KMS-11 (cell line): ENCODE measurements around the gene PSMA2.
A peak's percentile ranks its signal among the peaks of the same experiment; 100 is the strongest.

Experiments used
- H2AFZ ChIP-seq: fragments of 200-600 bp; sonication (generic); 2 replicates; pipeline ENCODE4 v1.6.1; 2016; ENCODE audit warnings: antibody characterized with exemption, mixed run types, low read depth
- H3K27ac ChIP-seq: fragments of 200-600 bp; sonication (generic); 2 replicates; pipeline ENCODE4 v1.6.1; 2016; ENCODE audit warnings: mild to moderate bottlenecking, mixed run types
- H3K27me3 ChIP-seq: fragments of 200-600 bp; sonication (generic); 2 replicates; pipeline ENCODE4 v1.6.1; 2017; ENCODE audit warnings: mild to moderate bottlenecking, low read depth, mixed run types, moderate library complexity; ENCODE audit not compliant: insufficient read depth
- H3K36me3 ChIP-seq: fragments of 200-600 bp; sonication (generic); 2 replicates; pipeline ENCODE4 v1.6.1; 2017; ENCODE audit warnings: mild to moderate bottlenecking, mixed run types; ENCODE audit not compliant: insufficient read depth
- H3K4me1 ChIP-seq: fragments of 200-600 bp; sonication (generic); 2 replicates; pipeline ENCODE4 v1.6.1; 2016; ENCODE audit warnings: mild to moderate bottlenecking, low read depth, mixed run types; ENCODE audit not compliant: poor library complexity, severe bottlenecking
- H3K4me2 ChIP-seq: fragments of 200-600 bp; sonication (generic); 2 replicates; pipeline ENCODE4 v1.7.0; 2016; ENCODE audit warnings: mild to moderate bottlenecking, mixed run types
- H3K4me3 ChIP-seq: fragments of 200-600 bp; sonication (generic); IDR thresholded peaks from 2 replicates; pipeline ENCODE4 v1.6.1; 2017; ENCODE audit warnings: low read depth, low read length, mixed read lengths; ENCODE audit not compliant: insufficient read depth
- H3K79me2 ChIP-seq: fragments of 200-600 bp; sonication (generic); 2 replicates; pipeline ENCODE4 v1.6.1; 2016; ENCODE audit warnings: low read depth, mixed run types; ENCODE audit not compliant: insufficient read depth
- H3K9ac ChIP-seq: fragments of 200-600 bp; sonication (generic); 2 replicates; pipeline ENCODE4 v1.6.1; 2016; ENCODE audit warnings: mild to moderate bottlenecking, mixed run types
- H4K20me1 ChIP-seq: fragments of 200-600 bp; sonication (generic); 2 replicates; pipeline ENCODE4 v1.6.1; 2016; ENCODE audit warnings: mild to moderate bottlenecking, mixed run types; ENCODE audit not compliant: insufficient read depth
- TF ChIP-seq, protein P1 (sequence below): fragments of 200-600 bp; sonication (generic); conservative IDR thresholded peaks from 2 replicates; pipeline ENCODE4 v1.6.1; 2017; ENCODE audit warnings: low read depth, mild to moderate bottlenecking, antibody characterized with exemption, low read length, moderate library complexity, mixed read lengths

The PSMA2 gene

DNA sequence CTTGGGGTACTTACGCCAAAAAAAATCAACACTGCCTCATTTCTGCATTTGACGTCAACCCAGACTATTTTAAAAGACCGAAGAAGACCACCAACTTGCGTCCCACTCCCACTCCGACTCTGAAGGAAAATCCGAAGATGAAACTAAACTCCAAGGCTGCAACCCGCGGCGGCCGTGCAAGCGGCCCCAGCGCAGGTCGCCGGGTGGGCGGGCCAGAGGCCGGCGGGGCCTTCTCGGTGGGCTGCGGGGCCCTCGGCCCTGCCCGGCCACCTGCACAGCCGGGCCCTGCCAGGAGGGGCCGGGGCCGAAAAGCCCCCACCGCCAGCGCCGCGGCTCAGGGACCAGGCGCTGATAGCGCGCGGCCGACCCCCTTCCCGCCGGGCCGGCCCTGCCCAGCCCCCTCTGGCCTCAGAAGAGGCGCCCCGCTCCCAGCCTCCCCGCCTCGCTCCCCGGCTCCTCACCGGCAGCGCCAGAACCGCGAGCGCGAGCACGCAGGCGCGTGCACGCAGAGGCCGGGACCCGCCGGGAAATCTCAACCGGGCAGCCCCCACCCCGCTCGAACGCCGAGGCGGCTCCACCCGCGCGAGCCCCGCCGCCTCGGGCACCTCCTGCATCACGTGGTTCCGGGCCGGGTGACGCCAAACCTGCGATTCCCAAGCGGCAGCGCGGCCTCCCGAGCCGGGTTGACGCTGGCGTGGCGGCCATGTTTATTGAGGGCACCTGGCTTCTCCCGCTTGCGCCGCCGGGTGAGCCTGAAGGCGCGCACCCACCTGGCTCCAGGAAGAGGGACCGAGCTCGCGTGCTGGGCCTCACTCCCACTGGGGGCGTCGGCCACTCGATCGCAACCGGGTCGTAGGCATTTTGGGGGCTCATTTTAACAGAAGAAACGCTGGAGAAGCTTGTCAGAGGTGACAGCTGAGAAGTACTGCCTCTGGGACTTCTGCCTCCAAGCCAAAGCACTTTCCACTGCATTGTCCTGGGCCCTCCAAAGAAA lies 20.2 kb downstream of the PSMA2 start, which contains the start of gene C7orf25:
Gene C7orf25, minus strand, starts transcription at position 617 of the 994 bp plus-strand sequence. CDS start 1,170 bp downstream, outside the sequence.
- Histone ChIP-seq H3K36me3 (peaks cover 2% of the 10 kb centered on the region; the same call in 1 of the 2 replicates), H3K4me2 (peak within 1 kb of the TSS; percentile 81), H3K27me3 (no peaks in the 10 kb centered on the region), H3K27ac (peak within 1 kb of the TSS; percentile 34), H4K20me1 (no peaks in the 10 kb centered on the region), H3K79me2 (peaks cover 9% of the 10 kb centered on the region; the same call in 1 of the 2 replicates), H3K4me1 (peaks cover 60% of the 10 kb centered on the region), H3K9ac (peak within 1 kb of the TSS; percentile 81), H2AFZ (peak within 1 kb of the TSS; percentile 83), H3K4me3 (no peak within 1 kb of the TSS)
- TF ChIP-seq, protein P1, sequence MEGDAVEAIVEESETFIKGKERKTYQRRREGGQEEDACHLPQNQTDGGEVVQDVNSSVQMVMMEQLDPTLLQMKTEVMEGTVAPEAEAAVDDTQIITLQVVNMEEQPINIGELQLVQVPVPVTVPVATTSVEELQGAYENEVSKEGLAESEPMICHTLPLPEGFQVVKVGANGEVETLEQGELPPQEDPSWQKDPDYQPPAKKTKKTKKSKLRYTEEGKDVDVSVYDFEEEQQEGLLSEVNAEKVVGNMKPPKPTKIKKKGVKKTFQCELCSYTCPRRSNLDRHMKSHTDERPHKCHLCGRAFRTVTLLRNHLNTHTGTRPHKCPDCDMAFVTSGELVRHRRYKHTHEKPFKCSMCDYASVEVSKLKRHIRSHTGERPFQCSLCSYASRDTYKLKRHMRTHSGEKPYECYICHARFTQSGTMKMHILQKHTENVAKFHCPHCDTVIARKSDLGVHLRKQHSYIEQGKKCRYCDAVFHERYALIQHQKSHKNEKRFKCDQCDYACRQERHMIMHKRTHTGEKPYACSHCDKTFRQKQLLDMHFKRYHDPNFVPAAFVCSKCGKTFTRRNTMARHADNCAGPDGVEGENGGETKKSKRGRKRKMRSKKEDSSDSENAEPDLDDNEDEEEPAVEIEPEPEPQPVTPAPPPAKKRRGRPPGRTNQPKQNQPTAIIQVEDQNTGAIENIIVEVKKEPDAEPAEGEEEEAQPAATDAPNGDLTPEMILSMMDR = no peak

DNA sequence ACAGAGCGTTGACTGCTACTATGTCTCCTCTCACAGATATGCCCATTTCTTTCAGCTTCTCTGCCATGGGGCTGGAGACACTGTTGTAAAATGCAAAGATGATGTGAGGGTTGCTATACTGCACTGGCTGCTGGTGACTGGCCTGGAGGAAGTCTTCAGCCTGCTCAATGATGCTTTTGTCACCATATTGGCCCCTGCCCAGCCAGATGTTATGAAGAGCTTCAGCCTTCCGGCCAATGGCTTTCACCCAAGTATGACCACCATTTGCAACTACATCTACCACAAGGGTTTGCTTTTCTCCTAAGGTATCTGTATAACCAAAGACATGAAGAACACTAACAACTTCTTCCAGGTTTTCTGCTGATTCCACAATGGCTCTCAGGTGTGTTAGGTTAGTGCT lies 21.7 kb downstream of the PSMA2 start:
- no peaks in the 10 kb centered on the region for H3K36me3 ChIP-seq
- H3K4me3 ChIP-seq = no peak overlapping the region
- no peak overlapping the region for H3K27ac ChIP-seq
- TF ChIP-seq, protein P1 = no peak
- H4K20me1 ChIP-seq = no peaks in the 10 kb centered on the region
- H3K79me2 ChIP-seq = peaks cover 9% of the 10 kb centered on the region; the same call in 1 of the 2 replicates
- H3K4me1 ChIP-seq = peaks cover 46% of the 10 kb centered on the region
- no peak overlapping the region for H2AFZ ChIP-seq
- no peaks in the 10 kb centered on the region for H3K27me3 ChIP-seq
- no peak overlapping the region for H3K9ac ChIP-seq
- peak overlapping the region; percentile 81; the same call in 1 of the 2 replicates for H3K4me2 ChIP-seq

DNA sequence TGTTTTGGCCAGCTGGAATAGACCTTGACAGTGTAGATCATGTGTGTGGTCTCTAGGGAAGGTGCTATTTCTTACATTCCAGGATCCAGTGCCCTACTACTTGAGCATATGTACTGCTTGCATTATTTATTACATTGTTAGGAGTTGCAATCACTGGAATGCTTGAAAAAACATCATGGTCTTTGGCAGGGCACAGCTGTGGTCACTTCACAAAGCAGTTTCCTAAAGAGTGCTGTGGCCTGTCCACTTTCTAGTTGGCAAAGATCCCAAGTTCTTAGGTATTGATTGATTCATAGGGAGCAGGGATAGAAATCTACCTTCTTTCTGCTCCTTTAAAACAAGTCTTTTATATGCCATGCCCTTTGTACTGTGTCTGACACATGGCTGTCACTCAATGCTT lies 24.7 kb downstream of the PSMA2 start:
- TF ChIP-seq, protein P1 = no peak
- Histone ChIP-seq H3K79me2 (peaks cover 9% of the 10 kb centered on the region; the same call in 1 of the 2 replicates), H3K36me3 (no peaks in the 10 kb centered on the region), H3K27ac (no peak overlapping the region), H3K4me3 (no peak overlapping the region), H3K9ac (no peak overlapping the region), H3K4me2 (no peak overlapping the region), H3K4me1 (peaks cover 16% of the 10 kb centered on the region), H4K20me1 (no peaks in the 10 kb centered on the region), H2AFZ (no peak overlapping the region), H3K27me3 (no peaks in the 10 kb centered on the region)

DNA sequence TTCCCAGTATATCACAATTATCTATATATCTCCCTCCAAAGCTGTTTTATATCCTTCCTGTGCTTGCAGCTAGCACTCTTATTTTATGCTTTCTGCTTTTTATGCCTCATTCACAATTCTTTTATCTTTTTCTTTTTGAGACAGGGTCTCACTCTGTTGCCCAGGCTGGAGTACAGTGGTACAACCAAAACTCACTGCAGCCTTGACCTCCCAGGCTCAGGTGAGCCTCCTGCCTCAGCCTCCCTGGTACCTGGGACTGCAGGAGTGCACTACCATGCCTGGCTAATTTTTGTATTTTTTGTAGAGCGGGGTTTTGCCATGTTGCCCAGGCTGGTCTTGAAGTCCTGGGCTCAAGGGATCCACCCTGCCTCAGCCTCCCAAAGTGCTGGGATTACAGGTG lies 25.8 kb downstream of the PSMA2 start:
- TF ChIP-seq, protein P1 = no peak
- Histone ChIP-seq H3K79me2 (peaks cover 7% of the 10 kb centered on the region; the same call in 1 of the 2 replicates), H3K4me1 (peaks cover 13% of the 10 kb centered on the region), H3K36me3 (no peaks in the 10 kb centered on the region), H3K9ac (no peak overlapping the region), H3K4me3 (no peak overlapping the region), H3K27ac (no peak overlapping the region), H3K4me2 (no peak overlapping the region), H3K27me3 (no peaks in the 10 kb centered on the region), H4K20me1 (no peaks in the 10 kb centered on the region), H2AFZ (no peak overlapping the region)
